Measurements from ENCODE around the gene EVA1B.

DNA sequence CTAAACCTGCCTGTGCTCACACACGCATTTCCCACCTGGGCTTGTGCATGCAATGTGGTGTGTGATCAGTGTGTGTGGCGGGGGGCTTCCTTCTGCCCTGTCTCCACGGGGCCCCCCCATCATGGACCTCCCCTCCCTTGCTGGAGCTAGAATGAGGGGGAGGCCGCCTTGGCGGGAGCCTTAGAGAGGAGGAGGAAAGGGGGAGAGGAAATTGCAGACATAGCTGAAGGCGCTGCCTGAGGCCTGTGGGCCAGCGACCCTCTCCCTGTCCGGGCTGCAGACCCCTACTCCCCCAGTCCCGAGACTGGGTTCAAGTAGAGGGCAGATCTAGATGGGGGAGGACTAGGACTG lies 883 bp upstream of the EVA1B start:
- TF ChIP-seq TCF7 (IDR thresholded peaks at IDR 0.05; ENCODE audit: low read depth) (no peak), CREB1 (IDR thresholded peaks at IDR 0.05) (no peak), CREB1 (CRISPR knock-in tag; IDR thresholded peaks at IDR 0.05) (peak; percentile 27), PRPF4 (IDR thresholded peaks at IDR 0.05; ENCODE audit: low read depth, low read length, poor library complexity, severe bottlenecking) (no peak), MYC (CRISPR knock-in tag; IDR thresholded peaks at IDR 0.05; ENCODE audit: borderline replicate concordance) (no peak)
- TF ChIP-seq, protein P1, sequence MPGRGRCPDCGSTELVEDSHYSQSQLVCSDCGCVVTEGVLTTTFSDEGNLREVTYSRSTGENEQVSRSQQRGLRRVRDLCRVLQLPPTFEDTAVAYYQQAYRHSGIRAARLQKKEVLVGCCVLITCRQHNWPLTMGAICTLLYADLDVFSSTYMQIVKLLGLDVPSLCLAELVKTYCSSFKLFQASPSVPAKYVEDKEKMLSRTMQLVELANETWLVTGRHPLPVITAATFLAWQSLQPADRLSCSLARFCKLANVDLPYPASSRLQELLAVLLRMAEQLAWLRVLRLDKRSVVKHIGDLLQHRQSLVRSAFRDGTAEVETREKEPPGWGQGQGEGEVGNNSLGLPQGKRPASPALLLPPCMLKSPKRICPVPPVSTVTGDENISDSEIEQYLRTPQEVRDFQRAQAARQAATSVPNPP (CRISPR knock-in tag; IDR thresholded peaks at IDR 0.05) = no peak
- TF ChIP-seq, protein P2, sequence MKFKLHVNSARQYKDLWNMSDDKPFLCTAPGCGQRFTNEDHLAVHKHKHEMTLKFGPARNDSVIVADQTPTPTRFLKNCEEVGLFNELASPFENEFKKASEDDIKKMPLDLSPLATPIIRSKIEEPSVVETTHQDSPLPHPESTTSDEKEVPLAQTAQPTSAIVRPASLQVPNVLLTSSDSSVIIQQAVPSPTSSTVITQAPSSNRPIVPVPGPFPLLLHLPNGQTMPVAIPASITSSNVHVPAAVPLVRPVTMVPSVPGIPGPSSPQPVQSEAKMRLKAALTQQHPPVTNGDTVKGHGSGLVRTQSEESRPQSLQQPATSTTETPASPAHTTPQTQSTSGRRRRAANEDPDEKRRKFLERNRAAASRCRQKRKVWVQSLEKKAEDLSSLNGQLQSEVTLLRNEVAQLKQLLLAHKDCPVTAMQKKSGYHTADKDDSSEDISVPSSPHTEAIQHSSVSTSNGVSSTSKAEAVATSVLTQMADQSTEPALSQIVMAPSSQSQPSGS (CRISPR knock-in tag; IDR thresholded peaks at IDR 0.05) = no peak
